OCI-LY3 (cell line): Measurements from ENCODE around the gene TPPP2.

ENCODE experiments used
- CTCF ChIP-seq: fragments of 200-600, 300-600 bp; sonication (generic); IDR thresholded peaks from 2 replicates; pipeline ENCODE4 v1.5.1; 2014; ENCODE audit warnings: antibody characterized with exemption, low read length, low read depth
- EZH2phosphoT487 ChIP-seq: fragments of 200-600 bp; shearing (Covaris generic); IDR thresholded peaks from 2 replicates; pipeline ENCODE4 v1.6.1; 2018; ENCODE audit warnings: antibody characterized with exemption, mixed run types, low read depth

- TF ChIP-seq CTCF (no peak), EZH2phosphoT487 (no peak)
Observed at GRCh38 chr14:21077672-21078071, 47.7 kb downstream of the TPPP2 start.
